Activated CD4-positive, alpha-beta T cell treated with anti-CD3 and anti-CD28 coated beads, Interleukin-2, amount 50 U/mL, for 48 hours (primary cell): ENCODE measurements around the gene LMAN2.

ENCODE experiments used
- DNase-seq, 2 experiments: peaks; one replicate each; pipeline ENCODE4 v3.0.0-alpha.2; 2020

Gene LMAN2

GRCh38 chr5:177351392-177352329, at the start of gene LMAN2:
Gene LMAN2, minus strand, starts transcription at chr5:177351668. Its CDS starts 21 bp downstream, at chr5:177351647.
- peak; percentile 89 to 92 for DNase-seq

- DNase-seq: no peak
These were observed 48.8 kb upstream of the LMAN2 start, which contains the start of gene PFN3 for GRCh38 chr5:177399997-177400868. Gene PFN3, minus strand, starts transcription at chr5:177400661. Its CDS starts 85 bp downstream, at chr5:177400576.

GRCh38 chr5:177397875-177398390, 46.5 kb upstream of the LMAN2 start:
- no peak for DNase-seq

- no peak for DNase-seq
These were observed 45.3 kb upstream of the LMAN2 start for GRCh38 chr5:177396807-177397206.

GRCh38 chr5:177396078-177396477, 44.6 kb upstream of the LMAN2 start:
- DNase-seq: no peak

GRCh38 chr5:177393990-177394389, 42.5 kb upstream of the LMAN2 start:
- no peak for DNase-seq

- no peak for DNase-seq
These were observed 41.8 kb upstream of the LMAN2 start for GRCh38 chr5:177393206-177393765.

GRCh38 chr5:177392765-177393164, 41.3 kb upstream of the LMAN2 start:
- no peak for DNase-seq

GRCh38 chr5:177390363-177391300, 39.2 kb upstream of the LMAN2 start:
- DNase-seq: peak; percentile 92 to 93

- peak; percentile 59 to 69 for DNase-seq
These were observed 38.0 kb upstream of the LMAN2 start for GRCh38 chr5:177389241-177390169.

GRCh38 chr5:177388521-177389052, 37.1 kb upstream of the LMAN2 start:
- DNase-seq: no peak

- DNase-seq: no peak
These were observed 35.9 kb upstream of the LMAN2 start for GRCh38 chr5:177387405-177387804.

- DNase-seq: no peak
These were observed 35.1 kb upstream of the LMAN2 start for GRCh38 chr5:177386542-177386941.

- DNase-seq: no peak
These were observed 34.3 kb upstream of the LMAN2 start for GRCh38 chr5:177385720-177386119.

- DNase-seq: no peak
These were observed 32.7 kb upstream of the LMAN2 start, which contains the start of gene SLC34A1 for GRCh38 chr5:177384134-177384533. Gene SLC34A1, plus strand, starts transcription at chr5:177384434. Its CDS starts 1,308 bp downstream, at chr5:177385742.

GRCh38 chr5:177383181-177383580, 31.7 kb upstream of the LMAN2 start:
- no peak for DNase-seq

- DNase-seq: peak in 1 of 2 experiments; percentile 27
These were observed 31.1 kb upstream of the LMAN2 start for GRCh38 chr5:177382423-177383029.

- DNase-seq: no peak
These were observed 29.3 kb upstream of the LMAN2 start for GRCh38 chr5:177380805-177381126.
